ENCODE results near the gene PCDH10.

- no peak for TF ChIP-seq POLR2A (IDR thresholded peaks at IDR 0.05)
- peak in 2 of 4 experiments; percentile 11 to 30 for TF ChIP-seq CTCF (IDR thresholded peaks at IDR 0.05)
- no peak for TF ChIP-seq EP300 (IDR thresholded peaks at IDR 0.05)
- TF ChIP-seq POLR2AphosphoS5 (IDR thresholded peaks at IDR 0.05) = no peak
Measured at GRCh38 chr4:133147921-133148689, 989 bp upstream of the PCDH10 start.
